NK-92 (cell line): ENCODE measurements around the gene TTC19.

ENCODE experiments used
- DNase-seq: peaks from one replicate; lab custom pipeline; 2025; ENCODE audit not compliant: unreplicated experiment; lab: John Stamatoyannopoulos, UW

TTC19 gene, protein sequence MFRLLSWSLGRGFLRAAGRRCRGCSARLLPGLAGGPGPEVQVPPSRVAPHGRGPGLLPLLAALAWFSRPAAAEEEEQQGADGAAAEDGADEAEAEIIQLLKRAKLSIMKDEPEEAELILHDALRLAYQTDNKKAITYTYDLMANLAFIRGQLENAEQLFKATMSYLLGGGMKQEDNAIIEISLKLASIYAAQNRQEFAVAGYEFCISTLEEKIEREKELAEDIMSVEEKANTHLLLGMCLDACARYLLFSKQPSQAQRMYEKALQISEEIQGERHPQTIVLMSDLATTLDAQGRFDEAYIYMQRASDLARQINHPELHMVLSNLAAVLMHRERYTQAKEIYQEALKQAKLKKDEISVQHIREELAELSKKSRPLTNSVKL

DNA sequence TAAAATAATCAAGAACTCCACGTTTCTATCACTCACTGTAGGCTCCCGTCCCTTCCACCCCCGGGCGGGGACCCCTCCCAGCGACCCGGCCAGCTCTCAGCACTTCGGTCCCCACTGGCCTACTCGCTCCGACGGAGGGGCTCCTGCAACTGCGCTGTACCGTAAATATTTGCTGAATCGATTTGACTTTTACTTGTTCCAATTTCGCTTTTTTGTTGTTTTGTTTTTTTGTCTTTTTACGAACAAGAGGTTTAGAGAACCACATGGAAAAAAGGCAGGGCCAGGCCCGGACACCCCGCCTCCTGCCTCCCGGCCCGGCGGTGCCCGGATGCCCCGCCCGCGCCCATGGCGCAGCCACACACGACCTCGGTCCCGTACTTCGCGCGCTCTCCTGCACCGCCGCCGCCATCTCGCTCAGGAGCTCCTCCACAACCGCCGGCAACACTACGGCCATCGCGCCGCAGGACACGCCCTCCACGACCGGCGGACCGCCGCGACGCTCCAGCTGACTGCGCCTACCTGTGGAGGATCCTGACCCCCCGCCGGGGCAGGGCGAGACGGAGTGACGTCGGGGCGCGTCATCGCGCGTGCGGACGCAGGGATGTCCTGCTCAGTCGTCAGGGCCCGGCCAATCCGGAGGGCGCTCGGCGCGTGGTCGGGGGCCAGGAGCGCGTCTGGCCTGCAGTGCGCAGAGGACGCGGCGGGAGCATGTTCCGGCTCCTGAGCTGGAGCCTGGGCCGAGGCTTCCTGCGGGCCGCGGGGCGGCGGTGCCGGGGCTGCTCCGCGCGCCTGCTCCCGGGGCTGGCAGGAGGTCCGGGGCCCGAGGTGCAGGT lies at the start of gene TTC19, which contains the start of gene ZSWIM7:
Gene TTC19, plus strand, starts transcription at position 684 of the 833 bp plus-strand sequence. Its CDS starts 25 bp downstream, at position 709.
Gene ZSWIM7, minus strand, starts transcription at position 564 of the 833 bp plus-strand sequence. Its CDS starts 110 bp downstream, at position 454.
- DNase-seq, result peak; percentile 9

DNA sequence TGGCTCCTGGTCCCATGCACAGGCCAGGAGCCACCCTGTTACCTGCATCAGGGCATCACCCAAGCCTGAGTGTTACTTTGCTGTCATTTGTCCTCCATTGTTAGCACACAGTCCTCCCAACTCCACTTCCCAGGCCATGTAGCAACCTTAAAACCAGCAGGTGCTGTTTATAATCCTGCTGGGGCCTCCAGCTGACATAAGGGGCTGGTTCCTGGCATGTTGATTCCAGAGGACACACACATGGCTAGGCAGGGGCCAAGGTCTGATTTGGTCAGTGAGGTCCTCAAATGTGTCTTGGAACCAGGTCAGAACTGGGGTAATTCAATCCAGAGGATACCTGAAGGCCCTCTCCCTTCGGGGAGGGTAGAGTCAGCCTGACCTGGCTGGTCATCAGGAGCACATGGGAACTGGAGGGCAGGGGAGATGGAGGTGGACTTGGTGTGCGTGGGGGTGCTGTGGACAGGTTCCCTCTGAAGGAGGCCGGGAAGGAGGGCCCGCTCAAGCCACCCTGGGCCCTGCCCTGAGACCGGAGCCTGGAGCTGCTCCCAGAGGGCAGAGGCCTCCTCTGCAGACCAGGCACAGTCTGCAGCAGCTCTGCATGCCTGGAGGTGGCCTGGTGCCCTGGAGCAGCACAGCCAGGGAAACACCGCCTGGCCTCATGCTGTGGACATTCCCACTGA lies 48.1 kb upstream of the TTC19 start:
- no peak for DNase-seq

DNA sequence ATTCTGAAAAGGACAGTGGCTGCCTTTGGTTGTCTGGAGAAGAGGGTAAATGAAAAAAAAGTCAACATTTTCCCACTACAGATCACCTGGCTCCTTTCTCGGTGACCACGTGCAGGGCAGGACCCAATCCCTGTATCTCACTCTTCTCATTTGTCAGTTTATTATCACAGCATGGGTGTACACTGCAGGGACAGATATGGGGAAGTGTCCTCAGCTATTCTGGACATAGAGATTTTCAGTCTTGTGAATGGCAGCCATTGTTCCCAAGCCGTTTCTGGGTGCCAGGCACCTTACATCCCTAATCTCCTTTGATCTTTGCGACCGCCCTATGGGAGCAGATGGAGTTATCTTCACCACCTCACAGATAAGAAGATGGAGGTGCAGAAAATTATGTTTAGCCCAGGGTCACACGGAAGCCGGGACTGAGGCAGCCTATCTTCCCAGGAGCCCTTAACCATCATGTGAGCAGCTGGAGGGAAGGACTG lies 47.5 kb upstream of the TTC19 start:
- DNase-seq, result no peak

DNA sequence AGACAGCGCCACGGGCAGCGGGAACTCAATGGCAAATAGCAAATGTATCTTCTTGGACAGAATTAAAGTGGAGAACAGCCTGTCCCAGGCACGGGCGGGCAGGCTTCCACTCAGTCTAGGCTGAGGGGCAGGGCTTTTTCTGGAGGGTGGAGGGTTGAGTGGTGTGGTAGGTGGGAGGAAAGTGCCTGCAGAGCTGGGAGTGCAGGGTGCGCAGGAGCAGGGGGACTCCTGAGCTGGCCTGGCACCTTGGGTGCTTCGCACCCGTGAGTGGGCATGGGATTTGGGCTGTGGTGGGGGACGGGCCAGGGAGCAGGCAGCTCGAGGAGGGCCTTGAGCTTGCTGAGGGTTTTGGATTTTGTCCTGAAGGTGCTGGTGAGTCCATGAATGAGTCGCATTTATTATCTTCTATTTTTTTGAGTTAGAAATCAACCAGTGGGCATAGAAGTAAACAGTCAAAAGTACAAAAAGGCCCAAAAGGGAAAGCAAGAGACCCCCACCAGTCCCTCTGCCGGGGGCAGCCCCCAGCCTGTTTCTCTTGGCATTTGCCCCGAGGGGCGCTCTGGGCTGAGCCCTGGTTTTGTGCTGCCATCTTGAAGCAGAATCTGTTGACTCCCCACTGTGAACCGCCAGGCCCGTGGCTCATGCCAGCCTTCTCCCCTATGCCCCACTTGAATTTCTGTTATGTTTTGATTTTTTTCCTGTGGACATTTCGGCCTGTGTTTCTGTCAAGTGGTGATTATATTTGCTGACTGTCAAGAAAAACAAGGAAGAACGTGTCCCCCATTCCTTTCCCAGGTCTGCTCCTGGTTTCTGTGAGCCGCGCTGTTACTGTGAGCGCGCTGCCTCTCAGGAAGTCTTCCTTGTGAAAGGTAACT lies 46.5 kb upstream of the TTC19 start:
- DNase-seq, result no peak

DNA sequence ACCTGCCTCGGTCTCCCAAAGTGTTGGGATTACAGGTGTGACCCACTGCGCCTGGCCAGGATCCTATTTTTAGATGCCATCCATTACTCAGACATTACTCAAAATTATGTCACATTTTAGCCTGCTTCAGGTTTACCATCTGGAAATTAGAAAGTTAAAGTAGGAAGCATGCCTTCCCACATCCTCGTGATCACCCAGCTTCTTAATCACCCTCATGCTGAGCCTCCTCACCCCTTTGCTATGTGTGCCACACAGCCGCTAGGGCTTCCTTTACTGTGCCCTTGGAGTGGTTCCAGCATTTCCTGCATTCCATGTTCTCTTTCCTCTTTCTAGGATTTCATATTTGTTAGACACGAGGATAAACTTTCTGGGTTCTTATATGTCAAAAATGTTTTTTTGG lies 45.4 kb upstream of the TTC19 start:
- DNase-seq, result no peak

DNA sequence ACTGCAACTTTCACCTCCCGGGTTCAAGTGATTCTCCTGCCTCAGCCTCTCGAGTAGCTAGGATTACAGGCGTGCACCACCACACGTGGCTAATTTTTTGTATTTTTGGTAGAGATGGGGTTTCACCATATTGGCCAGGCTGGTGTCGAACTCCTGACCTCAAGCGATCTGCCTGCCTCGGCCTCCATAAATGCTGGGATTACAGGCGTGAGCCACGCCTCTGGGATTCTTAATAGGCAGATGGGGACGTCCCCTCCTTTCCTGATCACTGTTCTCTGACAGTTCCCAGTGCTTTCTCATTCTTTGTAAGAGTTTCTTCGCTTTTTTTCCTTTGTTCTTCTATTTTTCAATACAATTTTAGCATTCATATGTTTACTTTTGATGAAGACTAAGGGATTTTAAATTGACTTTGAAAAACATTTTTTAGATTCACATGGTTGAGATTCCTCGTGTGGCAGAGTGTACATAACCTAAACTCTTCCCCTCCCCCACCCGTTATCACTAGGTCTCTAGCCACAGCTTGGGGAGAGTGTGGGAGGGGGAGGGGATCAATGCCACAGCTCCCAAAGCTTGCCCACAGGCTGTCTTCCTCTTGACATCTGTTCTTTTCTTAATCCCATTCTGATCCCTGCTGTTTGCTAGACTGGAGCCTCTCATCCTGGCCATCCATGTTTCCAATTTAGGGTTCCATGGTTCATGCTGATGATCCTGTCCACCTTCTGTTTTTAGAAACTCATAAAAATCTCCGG lies 43.7 kb upstream of the TTC19 start:
- no peak for DNase-seq

DNA sequence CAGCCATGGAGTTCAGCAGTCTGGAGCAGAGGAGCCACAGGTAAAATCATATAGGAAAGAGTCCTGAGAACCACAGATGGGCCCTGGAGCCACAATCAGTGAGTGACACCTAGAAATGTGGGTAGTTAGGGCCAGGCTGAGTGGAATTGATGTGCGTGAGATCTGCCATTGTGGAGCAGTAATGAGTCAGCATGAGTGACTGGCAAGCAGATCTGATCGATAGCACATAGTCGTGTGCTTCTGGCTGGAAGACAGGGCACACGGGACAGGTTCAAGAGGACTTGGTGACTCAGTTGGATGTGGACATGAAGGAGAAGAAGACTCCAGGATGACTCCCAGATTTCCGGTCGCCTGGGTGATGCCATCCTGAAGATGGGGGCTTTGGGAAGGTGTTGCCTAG lies 42.4 kb upstream of the TTC19 start:
- DNase-seq, result no peak

DNA sequence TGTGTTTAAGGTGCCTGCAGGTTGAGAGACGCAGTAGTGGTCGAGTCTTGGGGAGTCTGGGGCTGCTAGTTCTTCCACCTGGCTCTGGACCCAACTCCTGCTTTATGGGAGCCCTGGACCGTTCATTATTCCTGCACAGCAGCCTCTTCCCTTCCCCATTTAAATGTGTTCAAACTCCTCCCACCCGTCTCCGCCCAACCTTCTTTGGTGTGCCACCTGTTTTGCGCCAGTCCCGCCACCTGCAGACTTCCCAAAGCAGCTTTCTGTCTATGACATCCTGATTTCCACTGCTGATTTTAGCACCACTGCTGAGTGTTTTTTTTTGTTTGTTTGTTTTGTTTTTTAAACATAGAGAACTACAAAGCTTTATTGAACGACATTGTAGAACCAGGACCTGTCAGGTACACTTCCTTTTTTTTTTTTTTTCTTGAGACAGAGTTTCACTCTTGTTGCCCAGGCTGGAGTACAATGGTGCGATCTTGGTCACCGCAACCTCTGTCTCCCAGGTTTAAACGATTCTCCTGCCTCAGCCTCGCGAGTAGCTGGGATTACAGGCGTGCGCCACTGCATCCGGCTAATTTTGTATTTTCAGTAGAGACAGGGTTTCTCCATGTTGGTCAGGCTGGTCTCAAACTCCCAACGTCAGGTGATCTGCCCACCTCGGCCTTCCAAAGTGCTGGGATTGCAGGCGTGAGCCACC lies 41.9 kb upstream of the TTC19 start:
- DNase-seq, result no peak

DNA sequence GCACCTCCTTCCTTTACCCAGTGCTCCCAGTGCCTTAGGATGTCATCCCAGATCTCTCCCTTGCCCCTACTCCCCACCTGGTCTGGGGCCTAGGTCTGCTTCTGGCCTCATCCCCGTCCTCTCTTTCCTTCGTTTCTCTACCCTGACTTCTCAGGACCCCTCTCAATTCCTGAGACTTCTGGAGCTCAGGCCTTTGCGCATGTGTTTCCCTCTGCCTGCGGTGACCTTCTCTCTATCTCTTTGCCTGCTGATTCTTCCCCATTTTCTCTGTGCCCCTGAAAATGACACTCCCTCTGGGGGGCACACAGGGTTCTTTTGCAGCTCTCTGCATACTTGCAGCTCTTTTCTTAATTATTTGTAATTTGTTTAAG lies 41.2 kb upstream of the TTC19 start:
- DNase-seq, result no peak

DNA sequence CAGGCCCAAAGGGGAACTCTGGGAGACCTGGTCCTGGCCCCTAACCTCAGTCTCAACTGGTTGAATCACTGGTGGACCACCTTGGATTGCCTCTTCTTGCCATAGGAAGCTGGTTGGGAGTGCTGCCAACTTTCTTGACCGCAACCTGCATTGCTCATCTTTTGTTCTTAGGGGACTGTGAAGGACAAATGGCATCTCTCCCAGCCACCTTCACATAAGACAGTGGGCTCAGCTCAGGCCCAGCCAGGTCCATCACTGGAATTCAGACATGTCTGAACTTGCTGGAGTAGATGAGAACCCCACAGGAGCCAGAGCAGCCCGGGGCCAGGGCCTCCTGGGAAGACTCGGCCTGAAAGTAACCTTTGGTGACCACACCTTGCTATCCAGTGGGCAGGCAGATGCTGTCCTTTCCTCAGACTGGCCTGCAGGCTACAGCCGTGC lies 35.9 kb upstream of the TTC19 start:
- DNase-seq, result no peak

DNA sequence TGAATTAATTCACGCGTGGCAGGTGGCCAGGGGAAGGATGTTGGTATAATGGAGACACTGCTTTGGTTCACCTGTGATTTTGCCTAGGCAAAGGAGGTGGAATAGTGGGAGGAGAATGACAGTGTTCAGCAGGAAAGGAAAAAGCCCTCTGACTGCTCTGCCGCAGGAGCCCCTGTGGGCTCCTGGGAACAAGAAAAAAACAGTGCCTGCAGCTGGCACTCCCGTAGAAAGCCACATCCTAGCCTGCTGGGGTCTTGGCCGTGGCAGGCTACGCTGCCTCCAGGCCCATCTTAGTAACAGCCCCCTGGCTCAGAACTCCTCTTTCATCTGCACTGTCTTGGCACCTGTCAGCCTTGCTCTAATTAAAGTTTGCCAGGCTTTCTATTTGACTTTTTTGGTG lies 34.1 kb upstream of the TTC19 start:
- no peak for DNase-seq

DNA sequence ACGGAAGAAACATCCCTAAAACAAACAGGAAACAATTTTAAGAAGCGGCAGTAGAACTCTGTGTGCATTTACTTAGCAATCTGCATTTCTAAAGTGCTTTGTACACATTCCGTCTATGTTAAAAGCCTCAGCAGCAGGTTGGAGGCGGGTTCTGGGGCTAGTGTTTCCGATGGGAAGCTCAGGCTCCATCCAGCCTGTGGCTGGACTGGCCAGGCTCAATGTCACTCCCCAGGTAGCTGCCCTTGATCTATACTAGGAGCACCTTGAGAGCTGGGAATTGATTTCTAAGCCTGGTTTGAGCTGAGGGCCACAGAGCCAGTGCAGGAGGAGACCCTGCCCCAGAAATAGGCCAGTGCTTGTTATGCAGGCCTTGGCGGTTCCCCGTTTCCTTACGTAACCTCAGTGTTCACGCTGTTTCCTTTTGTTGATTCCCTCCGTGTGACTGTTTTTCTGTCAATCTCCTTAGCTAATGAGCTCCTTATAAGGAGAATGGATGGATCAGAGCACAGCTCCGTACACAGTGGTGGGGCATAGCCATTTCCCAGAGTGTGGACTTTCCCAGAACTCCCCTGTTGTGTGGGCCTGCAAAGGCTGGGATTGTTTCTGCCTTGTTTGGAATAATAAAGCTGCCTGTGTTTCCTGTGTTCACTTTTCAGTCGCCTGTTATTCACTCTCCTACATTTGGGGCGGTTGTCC lies 33.3 kb upstream of the TTC19 start:
- no peak for DNase-seq

DNA sequence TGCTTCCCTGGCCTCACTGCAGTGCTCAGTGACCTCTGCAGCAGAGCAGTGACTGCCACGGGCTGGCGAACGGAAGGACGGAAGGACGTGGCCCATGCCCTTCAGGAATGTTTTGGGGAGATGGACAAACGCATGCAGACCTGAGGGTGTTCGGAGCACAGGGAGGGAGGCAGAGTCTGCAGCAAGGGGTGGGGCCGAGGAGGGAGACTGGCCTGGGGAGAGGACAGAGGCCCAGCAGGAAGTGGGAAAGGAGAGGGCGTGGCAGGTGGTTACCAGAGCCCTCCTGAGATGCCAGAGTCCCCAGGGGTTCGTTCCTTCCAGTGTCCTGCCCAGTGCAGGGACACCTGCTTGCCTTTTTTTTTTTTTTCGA lies 32.8 kb upstream of the TTC19 start:
- no peak for DNase-seq

DNA sequence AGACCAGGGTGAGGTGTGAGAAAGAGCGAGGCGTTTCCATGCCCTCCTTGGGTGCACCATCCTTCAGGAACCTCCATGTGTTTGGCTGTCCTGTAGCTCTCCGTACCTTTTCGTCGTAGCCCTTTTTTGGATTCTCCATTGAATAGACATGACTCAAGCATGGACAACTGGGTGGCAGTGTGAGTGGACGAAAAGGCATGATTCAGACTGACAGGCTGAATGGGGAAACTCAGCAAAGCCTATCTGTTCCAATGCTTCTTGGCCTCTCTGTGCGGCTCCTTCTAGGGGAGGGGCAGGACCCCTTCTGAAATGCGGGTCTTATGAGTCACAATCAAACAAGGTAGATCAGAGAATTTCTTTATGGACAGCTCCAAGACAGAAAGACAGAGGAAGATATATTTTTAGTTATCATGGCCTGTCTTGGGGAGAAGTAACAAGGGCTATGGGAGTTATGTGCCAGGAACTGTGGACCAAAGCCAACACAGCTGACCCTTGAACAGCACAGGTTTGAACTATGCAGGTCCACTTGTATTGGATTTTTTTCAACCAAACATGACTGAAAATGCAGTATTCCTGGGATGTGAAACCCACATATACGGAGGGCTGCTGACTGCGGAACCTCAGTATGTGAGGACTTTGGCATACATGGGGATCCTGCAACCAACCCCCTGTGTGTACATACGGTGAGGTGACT lies 31.8 kb upstream of the TTC19 start:
- no peak for DNase-seq

DNA sequence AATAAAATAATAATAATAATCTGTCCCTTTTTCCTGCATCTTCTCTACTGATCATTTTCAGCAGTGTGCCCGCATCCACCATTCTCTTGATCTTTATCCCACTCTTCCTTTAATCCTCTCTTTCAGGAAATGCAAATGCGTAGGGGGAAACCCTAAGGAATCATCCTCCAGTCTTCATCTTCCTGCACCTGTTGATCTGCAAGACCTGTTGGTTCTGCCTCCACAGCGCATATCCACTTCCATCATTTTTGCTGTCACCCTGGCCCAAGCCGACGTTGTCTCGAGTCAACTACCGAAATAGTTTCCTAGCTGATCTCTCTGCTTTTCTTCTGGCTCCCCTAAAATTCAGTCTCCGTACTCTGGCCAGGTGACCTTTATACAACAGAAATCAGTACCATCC lies 30.2 kb upstream of the TTC19 start:
- no peak for DNase-seq

DNA sequence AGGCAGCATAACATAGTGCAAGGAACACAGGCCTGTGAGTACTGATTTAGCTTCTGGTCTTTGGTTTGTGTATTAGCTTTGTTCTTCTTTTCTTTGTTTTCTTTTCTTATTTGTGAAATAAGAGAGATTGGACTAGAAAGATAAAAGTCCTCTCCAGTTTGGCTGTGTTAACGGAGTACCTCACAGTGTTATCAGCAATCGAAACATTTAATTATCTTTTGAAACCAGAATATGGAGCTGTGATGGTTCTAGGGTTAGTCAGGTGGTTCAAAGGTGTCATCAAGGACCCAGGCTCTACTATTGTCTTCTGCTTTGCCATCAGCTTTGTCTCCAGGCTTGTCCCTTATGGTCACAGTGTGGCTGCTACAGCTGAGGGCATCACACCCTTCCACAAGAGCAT lies 29.1 kb upstream of the TTC19 start:
- DNase-seq, result no peak

DNA sequence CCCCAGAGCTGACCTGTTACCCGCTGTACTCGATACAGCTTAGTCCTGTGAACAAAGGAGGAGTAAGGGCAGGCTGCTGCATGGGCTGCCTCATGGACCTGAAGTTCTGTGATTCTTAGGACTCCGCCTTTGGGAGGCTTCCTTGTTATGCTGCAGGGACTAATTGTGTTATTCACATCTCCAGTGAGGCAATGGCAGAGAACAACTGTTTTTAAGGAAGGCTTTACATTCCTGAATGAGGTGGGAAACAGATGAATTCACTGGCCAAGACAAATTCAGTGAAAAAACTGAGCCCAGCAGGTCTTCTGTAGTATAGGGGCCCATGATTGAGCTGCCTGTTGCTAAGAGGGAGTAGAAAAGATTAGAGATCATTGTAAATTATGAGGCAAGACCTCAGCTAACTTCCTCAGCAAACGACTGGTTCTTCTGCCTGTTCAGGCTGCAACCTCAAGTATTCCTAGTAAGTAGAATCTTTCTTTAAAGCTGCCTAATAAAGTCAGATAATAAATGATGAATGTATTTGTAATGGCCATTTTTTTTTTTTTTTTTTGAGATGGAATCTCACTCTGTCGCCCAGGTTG lies 28.4 kb upstream of the TTC19 start:
- no peak for DNase-seq

DNA sequence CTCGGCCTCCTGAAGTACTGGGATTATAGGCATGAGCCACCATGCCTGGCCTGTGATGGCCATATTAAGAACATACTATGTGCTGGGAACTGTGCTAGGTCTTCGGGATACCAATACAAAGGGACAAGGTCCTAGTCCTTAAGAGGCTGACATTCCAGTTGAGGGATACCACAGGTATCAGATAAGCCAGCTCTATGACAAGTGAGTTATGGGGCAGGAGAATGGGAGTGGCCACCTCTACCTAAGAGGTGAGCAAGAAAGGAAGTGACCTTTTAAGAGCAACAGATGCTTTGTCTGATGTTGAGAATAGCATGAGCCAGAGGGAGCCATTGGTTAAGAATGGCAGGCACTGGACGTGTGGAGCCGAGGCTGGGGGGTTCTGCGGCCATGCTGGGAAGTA lies 27.7 kb upstream of the TTC19 start:
- DNase-seq, result no peak
